CD4-positive, alpha-beta T cell treated with Interleukin-21 for 1 hour (primary cell): Measurements from ENCODE around the gene TIGD7.
"Not testable (repeated sequence)": the region's sequence is repeated elsewhere in the genome, so short reads cannot be mapped to it uniquely, and the experiment has no call there.

Experiments used
- DNase-seq: peaks from one replicate; pipeline ENCODE4 v3.0.0-alpha.2; 2020

TIGD7 gene

DNA sequence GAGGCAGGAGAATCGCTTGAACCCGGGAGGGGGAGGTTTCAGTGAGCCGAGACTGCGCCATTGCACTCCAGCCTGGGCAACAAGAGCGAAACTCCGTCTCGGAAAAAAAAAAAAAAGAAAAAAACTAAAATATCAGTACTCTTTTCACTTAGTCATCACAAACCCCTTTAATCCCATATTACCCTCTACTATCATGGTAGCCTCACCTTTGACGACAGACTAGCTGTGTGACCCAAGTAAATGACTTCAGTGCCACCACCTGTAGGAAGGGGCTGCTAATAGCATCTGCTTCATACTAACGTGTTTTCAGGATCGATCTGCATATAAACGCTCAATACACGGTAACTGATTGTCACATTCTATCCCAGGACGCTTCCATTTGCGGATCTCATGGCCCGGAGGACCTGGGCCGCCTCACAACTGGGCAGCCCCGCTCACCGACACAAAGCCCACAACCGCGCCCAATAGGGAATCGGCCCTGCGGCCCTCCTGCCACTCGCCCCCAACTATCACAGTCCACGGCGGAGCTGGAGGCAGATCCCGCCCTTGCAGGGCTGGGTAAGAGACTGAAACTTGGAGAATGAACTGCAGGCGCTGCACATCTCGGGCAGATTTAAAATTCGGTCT is 23.0 kb downstream of the TIGD7 start:
- no peak for DNase-seq

DNA sequence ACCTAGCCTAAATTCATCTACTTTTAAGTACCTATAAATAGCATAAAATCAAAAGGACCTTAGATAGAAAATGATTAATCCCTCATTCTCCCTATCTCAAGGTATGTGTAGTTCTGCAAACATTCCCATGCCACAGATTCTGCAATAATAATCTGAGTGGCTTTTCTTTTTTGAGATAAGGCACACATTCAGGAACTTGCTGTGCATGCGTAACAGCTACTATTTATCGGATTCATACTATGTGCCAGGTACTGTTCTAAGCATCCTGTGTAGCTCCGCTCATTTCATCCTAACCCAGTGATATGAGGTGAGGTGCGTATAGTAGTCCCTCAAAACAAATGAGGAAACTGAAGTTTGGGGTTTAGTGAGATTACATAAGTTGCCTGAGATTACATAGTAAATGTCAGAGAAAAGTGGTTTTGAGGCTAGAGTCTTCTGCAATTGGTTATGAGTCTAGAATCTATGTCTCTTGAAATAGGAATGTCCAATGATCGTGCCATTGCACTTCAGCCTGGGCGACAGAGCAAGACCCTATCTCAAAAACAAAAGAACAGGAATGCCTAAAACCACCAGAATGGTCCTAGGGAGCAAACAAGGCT is 23.9 kb downstream of the TIGD7 start:
- no peak for DNase-seq

DNA sequence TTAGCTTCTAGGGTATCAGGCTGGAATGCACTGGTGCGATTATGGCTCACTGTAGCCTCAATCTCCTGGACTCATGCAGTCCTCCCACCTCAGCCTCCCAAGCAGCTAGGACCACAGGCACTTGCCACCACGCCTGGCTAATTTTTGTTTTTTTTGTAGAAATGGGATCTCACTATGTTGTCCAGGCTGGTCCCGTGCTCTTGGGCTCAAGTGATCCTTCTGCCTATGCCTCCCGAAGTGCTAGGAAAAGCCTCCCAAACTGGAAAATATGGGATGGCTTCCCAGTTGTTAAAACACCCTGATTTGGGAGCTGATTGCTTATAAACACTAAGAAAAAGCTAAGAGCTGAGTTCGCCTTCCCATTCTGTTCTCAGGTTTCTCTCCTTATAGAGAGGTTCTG is 28.6 kb downstream of the TIGD7 start:
- DNase-seq, result no peak

DNA sequence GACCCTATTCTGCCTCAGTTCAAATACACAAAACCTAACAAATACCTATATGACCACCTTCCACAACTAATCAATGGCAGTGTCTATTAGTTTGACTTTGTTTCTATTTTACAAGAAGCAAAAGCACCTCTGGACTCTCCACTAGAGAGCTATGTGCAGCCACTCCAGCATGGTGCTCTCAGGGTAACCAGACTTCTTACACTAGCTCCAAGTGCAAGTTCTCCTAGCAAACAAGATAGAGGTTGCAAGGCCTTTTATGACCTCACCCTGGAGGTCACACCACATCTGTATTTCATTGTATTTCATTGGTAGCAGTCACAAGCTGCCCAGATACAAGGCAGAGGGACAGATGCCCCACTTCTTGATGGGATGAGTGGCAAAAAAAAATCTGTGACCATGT is 30.3 kb downstream of the TIGD7 start:
- DNase-seq, result no peak

DNA sequence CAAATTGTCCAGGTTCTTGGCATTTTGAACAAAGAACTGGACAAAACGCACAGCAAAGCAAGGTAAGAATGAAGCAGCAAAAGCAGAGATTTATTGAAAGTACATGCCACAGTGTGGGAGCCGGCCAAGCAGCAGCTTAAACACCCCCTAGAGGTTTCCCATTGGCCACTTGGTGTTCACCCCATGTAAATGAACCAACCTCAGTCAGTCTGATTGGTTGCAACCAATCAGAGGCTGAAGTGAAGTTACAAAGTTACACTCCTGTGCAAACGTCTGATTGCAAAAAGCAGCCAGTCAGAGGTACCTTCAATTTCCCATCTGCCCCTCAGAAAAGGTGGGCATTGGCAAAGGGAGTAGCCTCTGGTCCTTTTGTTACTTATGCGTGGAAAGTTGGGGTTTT is 30.7 kb downstream of the TIGD7 start:
- no peak for DNase-seq

DNA sequence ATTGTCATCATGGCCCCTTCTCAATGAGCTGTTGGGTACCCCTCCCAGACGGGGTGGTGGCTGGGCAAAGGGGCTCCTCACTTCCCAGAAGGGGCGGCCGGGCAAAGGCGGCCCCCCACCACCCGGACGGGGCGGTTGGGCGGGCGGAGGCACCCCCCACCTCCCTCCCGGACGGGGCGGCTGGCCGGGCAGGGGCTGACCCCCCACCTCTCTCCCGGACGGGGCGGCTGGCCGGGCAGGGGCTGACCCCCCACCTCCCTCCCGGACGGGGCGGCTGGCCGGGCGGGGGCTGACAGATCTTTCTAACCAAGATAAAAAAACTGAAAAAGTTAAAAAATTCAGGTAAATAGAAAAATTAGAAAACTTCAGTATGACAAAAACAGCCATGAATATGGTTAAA is 33.9 kb downstream of the TIGD7 start:
- not testable (repeated sequence) for DNase-seq

DNA sequence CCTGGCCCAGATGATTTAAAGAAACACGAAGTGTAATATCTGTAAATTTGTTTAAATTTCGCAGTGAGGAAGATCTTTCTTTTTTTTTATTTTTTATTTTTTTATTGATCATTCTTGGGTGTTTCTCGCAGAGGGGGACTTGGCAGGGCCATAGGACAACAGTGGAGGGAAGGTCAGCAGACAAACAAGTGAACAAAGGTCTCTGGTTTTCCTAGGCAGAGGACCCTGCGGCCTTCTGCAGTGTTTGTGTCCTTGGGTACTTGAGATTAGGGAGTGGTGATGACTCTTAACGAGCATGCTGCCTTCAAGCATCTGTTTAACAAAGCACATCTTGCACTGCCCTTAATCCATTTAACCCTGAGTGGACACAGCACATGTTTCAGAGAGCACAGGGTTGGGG is 34.5 kb downstream of the TIGD7 start:
- DNase-seq, result not testable (repeated sequence)

DNA sequence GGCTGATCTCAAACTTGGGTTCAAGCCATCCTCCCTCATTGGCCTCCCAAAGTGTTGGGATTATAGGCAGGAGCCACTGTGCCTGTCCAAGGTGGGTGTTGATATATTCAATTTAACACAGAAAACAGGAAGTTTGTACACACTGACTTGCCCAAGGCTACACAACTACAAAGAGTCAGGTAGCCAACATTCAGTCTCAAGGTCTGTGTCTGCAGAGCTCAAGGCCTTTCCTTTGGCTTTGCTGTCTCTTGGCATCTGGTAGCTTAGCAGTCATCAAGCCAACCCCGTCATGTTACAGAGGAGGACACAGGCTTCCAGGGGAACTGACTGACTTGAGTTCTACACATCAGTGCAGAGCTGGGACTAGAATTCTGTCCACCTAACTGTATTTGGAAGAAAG is 36.9 kb downstream of the TIGD7 start:
- no peak for DNase-seq

DNA sequence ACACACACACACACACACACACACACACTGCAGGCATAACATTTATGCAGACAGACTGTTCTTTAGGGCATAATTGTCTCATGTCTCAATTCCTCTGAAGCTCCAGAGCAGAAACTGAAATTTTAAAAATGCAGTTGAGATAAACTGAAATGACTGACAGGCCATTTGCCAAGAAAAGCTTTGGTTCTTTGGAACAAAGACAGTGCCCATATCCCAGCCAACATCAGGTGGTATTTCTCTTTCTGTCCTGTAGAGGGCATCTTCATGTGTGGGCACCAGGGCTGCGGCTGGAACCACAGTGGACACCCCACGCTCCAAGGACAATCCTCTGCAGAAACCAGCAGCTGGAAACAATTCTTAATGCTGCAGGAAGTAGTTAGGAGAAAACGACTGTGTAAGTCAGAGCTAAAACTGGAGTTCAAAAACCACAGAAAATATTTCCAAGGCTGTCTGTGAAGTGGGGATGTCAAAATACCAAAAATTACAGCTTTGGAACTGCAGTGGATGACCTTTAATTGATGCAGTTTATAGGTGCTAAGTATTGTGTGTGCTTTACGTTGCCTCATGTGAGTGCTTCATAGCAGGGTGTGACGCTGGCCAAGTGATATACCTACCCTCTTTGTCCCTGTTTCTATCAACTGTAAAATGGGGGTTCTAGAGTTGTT is 38.2 kb downstream of the TIGD7 start:
- peak; percentile 37 for DNase-seq

DNA sequence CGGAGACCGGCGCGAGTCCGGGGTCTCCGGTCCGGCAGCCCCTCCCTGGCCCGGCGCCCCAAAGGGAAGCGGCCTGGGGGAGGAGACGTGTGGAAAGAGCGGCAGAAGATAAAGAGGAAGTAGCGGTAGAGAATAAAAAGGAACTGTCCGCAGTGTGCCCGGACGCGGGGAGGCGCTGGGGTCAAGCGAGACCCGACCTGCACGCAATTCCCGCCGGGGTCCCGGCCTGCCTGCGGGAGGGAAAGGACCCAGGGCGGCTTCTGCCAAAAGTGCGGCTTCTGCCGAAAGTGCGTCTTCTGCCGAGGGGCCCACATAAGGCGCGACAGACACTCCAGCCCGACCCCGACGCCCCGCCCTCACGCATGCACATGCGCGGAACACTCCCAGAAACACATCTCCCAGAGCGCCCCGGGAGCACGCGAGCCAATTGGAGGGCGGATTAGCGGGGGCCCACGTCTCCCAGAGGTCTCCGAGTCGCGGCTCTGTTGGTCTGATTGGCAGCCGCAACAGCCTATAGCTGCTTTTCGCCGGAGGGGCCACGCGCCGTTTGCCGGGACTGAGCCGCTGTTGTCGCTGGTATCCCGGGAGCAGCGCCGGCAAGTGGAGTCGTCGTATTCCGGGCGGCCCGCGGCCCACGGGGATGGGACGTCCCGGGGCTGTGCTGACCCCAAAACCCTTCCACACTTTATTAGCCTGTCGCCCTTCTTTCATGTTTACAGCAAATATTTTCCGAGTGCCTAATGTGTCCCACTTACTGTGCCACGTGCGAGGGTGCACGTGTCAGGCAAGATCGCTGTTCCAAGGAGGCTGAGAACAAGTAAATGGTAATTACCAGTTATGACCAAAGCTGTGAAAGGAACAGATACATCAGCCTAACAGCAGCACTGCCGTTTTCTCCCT is 40.8 kb downstream of the TIGD7 start:
- DNase-seq, result peak; percentile 98

DNA sequence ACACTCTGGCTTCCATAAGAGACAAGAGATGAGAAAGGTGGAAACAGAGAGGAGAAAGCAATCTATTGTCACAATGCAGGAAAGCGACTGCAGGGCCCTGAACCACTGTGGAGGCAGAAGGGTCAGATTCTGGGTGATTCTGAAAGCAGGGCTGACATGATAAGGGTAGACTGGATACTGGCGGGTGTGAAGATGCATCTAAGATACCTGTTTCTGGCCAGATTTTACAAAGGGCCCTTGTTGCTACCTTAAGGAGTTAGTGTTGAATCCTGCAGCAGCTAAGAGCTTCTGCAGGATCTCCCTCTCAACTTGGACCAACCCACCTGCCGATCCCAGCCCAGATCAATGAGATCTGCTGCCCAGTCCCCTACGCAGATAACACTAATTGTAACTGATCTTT is 42.7 kb downstream of the TIGD7 start:
- DNase-seq, result no peak

DNA sequence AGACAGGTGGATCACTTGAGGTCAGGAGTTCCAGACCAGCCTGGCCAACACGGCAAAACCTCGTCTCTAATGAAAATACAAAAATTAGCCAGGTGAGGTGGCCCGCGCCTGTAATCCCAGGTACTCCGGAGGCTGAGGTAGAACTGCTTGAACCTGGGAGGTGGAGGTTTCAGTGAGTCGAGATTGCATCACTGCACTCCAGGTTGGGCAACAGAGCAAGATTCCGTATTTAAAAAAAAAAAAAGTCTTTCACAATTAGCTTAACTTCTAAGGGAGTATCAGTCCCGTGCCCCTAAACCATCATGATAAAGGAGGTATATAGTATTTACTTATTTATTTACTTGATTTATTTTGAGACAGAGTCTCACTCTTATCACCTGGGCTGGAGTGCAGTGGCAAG is 45.4 kb downstream of the TIGD7 start:
- DNase-seq, result no peak

DNA sequence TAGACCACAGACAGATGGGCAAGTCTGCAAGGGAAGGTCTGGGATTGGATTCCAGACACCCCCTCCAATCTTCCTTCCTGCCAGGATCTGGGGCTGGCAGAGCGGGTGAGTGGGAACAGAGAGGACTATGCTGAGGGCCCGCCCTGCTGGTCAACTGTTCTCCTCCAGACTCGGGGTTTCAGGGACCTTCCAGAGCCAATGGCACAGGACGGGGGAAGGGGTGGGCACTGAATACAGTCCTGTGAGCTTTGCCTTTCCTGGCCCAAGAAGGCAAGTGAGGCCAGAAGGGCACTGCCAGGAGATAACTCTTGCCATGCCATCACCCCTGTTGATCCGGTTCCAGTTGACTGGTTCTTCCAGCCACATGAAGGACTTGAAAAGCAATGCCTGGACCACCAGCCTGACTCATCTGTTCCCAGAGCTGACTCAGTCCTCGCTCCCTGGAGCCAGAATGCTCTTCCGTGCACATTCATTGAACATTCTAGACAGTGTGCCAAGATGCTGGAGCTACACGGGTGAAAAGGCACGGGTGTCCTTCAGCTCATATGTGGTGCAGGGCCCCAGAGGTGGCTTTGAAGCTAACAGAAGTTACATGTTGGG is 48.3 kb downstream of the TIGD7 start:
- DNase-seq, result no peak

DNA sequence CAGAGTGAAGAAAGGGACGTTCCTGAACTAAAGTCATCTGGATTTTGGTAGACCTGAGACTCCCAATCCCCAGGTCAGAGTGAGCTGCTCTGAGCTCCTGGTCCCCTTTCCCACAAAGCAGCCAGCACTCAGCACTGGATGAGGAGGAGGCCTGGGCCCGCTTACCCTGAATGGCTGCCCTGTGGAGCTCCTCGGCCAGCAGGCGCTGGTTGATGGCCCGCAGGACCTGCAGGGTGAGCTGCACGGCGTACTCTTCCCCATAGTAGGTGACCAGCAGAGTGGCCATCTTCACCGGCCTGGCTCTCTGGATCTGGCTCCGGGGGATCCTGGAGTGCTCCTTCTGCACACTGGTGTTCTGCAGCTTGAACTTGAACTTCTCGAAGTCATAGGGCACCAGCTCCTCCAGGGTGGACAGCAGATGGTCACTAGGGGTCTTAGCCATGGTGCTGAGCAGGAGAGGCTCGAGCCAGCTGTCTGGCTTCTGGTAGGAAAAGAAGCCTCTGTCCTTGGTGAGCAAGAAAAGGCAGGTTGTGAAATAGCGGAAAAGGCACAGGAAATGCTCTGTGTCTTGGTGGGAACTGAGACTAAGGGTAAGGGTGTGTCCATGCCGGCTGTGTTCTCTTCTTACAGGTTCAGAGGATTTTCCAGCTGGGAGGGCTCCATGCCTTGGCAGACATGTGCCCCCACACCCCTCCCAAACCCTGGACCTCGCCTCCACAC is 48.9 kb downstream of the TIGD7 start, which contains the start of gene MEFV:
Gene MEFV (minus strand): TSS at position 488 of the 720 bp plus-strand sequence. CDS start 46 bp downstream, at position 442.
- DNase-seq, result peak; percentile 11

DNA sequence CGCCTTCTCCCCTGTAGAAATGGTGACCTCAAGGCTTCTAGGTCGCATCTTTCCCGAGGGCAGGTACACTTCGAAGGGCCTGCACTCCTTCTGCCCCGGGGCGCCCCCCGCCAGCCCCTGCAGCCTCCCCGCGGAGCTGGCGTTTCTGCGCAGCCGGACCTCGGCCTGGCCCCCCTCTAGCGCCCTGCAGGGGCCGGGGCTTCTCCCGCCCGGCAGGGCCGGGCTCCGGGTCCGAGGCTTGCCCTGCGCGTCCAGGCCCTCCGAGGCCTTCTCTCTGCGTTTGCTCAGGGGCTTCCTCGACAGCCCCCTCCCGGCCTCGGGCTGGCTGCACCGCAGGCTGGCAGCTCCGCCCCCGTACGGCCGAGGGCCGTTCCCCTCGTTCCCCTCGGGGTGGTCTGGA is 50.9 kb downstream of the TIGD7 start:
- no peak for DNase-seq

DNA sequence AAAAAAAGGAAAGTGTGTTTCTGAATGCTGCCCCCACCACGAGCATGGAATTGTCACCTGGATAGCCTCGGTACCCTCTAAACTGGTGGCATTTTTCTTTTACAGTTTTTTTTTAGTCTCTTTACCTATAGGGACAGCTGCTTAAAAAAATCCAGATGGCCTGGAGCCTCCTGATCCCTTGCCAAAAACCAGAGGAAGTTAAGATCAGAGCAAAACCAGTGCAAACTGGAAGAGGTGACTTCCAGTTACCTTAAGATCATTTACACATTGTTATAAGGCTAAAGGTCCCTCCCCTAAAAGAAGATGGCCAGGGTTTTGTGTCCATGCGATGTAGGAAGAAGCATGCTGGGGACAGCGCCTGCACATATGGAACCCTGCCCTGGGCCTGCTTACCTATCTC is 52.3 kb downstream of the TIGD7 start:
- DNase-seq, result no peak

DNA sequence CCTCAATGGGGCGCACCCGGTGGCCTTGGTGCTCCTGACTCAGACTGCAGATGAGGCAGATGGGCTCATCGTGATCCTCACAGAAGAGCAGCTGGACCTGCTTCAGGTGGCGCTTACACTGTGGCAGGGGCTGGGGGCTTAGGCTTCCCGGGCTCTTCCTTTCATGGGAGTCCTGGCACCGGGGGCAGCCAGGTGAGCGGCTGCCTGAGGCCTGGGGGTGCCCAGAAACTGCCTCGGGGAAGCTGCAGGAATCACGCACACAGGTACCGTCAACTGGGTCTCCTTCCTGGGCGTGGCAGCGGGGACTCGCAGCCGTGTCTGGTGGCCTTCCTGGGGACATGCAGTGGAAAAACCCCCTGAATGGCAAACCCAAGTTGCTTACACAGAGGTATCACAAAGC is 55.8 kb downstream of the TIGD7 start:
- no peak for DNase-seq

DNA sequence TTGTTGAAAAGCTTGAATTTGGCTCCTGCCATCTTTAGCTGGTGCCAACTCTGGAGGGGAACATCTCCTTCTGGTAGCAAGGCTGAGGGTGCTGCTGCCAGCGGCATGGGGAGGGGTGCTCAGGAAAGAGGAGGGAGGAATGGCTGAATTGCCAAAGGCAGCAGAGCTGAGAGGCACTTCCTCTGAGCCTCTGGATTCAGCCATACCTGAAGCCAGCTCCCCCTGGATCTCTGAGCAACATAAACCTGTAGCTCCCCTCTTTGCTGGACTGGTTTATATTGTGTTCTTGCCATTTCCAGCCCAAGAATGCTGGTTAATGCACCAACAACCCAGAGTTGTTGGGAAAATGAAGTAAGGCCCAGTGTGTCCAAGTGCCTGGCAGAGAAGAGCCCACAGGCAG is 56.2 kb downstream of the TIGD7 start:
- no peak for DNase-seq
